Mucosa of stomach (tissue), 1 donor: ENCODE measurements around the gene TRMT10C.
"Not testable (repeated sequence)": the region's sequence is repeated elsewhere in the genome, so short reads cannot be mapped to it uniquely, and the experiment has no call there.

Source experiments
- H3K27me3 ChIP-seq: one replicate; pipeline ENCODE4 v1.7.0; 2013; ENCODE audit warnings: mild to moderate bottlenecking, low read length; ENCODE audit not compliant: control insufficient read depth, insufficient read depth
- H3K36me3 ChIP-seq: one replicate; pipeline ENCODE4 v1.7.0; 2013; ENCODE audit warnings: low read length; ENCODE audit not compliant: control insufficient read depth, insufficient read depth
- H3K4me1 ChIP-seq: one replicate; pipeline ENCODE4 v1.7.0; 2013; ENCODE audit warnings: mild to moderate bottlenecking, low read length; ENCODE audit not compliant: control insufficient read depth, insufficient read depth
- H3K4me3 ChIP-seq: one replicate; pipeline ENCODE4 v1.7.0; 2013; ENCODE audit warnings: low read length
- H3K9ac ChIP-seq: one replicate; pipeline ENCODE4 v1.7.0; 2013; ENCODE audit warnings: mild to moderate bottlenecking, low read length, moderate library complexity
- H3K9me3 ChIP-seq: one replicate; pipeline ENCODE4 v1.7.0; 2013; ENCODE audit warnings: mild to moderate bottlenecking, low read length, moderate library complexity; ENCODE audit not compliant: control insufficient read depth
- donor health status: Pancreatic carcinoma.

Gene TRMT10C

GRCh38 chr3:101556064-101556463 is 5.6 kb upstream of the TRMT10C start:
- no peaks in the 10 kb centered on the region for H3K9me3 ChIP-seq
- no peaks in the 10 kb centered on the region for H3K27me3 ChIP-seq
- H3K4me1 ChIP-seq, result no peaks in the 10 kb centered on the region
- no peak overlapping the region for H3K9ac ChIP-seq
- H3K36me3 ChIP-seq, result no peaks in the 10 kb centered on the region
- H3K4me3 ChIP-seq, result no peak overlapping the region

- Histone ChIP-seq H3K4me3 (no peak overlapping the region), H3K9ac (no peak overlapping the region), H3K36me3 (no peaks in the 10 kb centered on the region), H3K27me3 (no peaks in the 10 kb centered on the region), H3K4me1 (peaks cover 2% of the 10 kb centered on the region), H3K9me3 (no peaks in the 10 kb centered on the region)
Observed at GRCh38 chr3:101567528-101568317, 6.1 kb downstream of the TRMT10C start.

GRCh38 chr3:101571028-101571895 is 9.6 kb downstream of the TRMT10C start:
- Histone ChIP-seq H3K4me3 (no peak overlapping the region), H3K4me1 (peaks cover 13% of the 10 kb centered on the region), H3K36me3 (no peaks in the 10 kb centered on the region), H3K27me3 (no peaks in the 10 kb centered on the region), H3K9ac (no peak overlapping the region), H3K9me3 (no peaks in the 10 kb centered on the region)

- Histone ChIP-seq H3K4me3 (peak within 1 kb of the TSS; percentile 81), H3K36me3 (no peaks in the 10 kb centered on the region), H3K27me3 (no peaks in the 10 kb centered on the region), H3K9me3 (no peaks in the 10 kb centered on the region), H3K9ac (peak within 1 kb of the TSS; percentile 92), H3K4me1 (peaks cover 13% of the 10 kb centered on the region)
Observed at GRCh38 chr3:101573449-101574387, 12.1 kb downstream of the TRMT10C start, which contains the start of gene PCNP. TSS of gene PCNP (plus strand) at chr3:101574180. CDS start at chr3:101574216, 36 bp downstream.

- Histone ChIP-seq H3K9me3 (no peaks in the 10 kb centered on the region), H3K4me3 (peak overlapping the region; percentile 81), H3K4me1 (peaks cover 13% of the 10 kb centered on the region), H3K27me3 (no peaks in the 10 kb centered on the region), H3K9ac (peak overlapping the region; percentile 92), H3K36me3 (no peaks in the 10 kb centered on the region)
Observed at GRCh38 chr3:101574388-101575112, 12.9 kb downstream of the TRMT10C start.

GRCh38 chr3:101577286-101577685 is 15.6 kb downstream of the TRMT10C start:
- no peak overlapping the region for H3K4me3 ChIP-seq
- H3K27me3 ChIP-seq, result no peaks in the 10 kb centered on the region
- H3K4me1 ChIP-seq, result peaks cover 13% of the 10 kb centered on the region
- no peaks in the 10 kb centered on the region for H3K9me3 ChIP-seq
- no peaks in the 10 kb centered on the region for H3K36me3 ChIP-seq
- H3K9ac ChIP-seq, result no peak overlapping the region

- Histone ChIP-seq H3K36me3 (no peaks in the 10 kb centered on the region), H3K27me3 (no peaks in the 10 kb centered on the region), H3K9me3 (no peaks in the 10 kb centered on the region), H3K4me1 (no peaks in the 10 kb centered on the region), H3K9ac (no peak overlapping the region), H3K4me3 (no peak overlapping the region)
Observed at GRCh38 chr3:101588616-101589015, 26.9 kb downstream of the TRMT10C start.

GRCh38 chr3:101591071-101591470 is 29.4 kb downstream of the TRMT10C start:
- H3K27me3 ChIP-seq, result no peaks in the 10 kb centered on the region
- H3K36me3 ChIP-seq, result no peaks in the 10 kb centered on the region
- no peaks in the 10 kb centered on the region for H3K4me1 ChIP-seq
- no peak overlapping the region for H3K4me3 ChIP-seq
- no peak overlapping the region for H3K9ac ChIP-seq
- H3K9me3 ChIP-seq, result no peaks in the 10 kb centered on the region

- no peak overlapping the region for H3K9ac ChIP-seq
- no peaks in the 10 kb centered on the region for H3K27me3 ChIP-seq
- no peak overlapping the region for H3K4me3 ChIP-seq
- H3K4me1 ChIP-seq, result no peaks in the 10 kb centered on the region
- H3K36me3 ChIP-seq, result no peaks in the 10 kb centered on the region
- H3K9me3 ChIP-seq, result no peaks in the 10 kb centered on the region
Observed at GRCh38 chr3:101602731-101603130, 41.1 kb downstream of the TRMT10C start.

GRCh38 chr3:101603184-101603583 is 41.5 kb downstream of the TRMT10C start:
- Histone ChIP-seq H3K27me3 (no peaks in the 10 kb centered on the region), H3K4me3 (no peak overlapping the region), H3K4me1 (no peaks in the 10 kb centered on the region), H3K36me3 (no peaks in the 10 kb centered on the region), H3K9ac (no peak overlapping the region), H3K9me3 (no peaks in the 10 kb centered on the region)

- not testable (repeated sequence) for H3K9me3 ChIP-seq, H3K4me3 ChIP-seq, H3K36me3 ChIP-seq, H3K4me1 ChIP-seq, H3K27me3 ChIP-seq, H3K9ac ChIP-seq
Observed at GRCh38 chr3:101605398-101605797, 43.7 kb downstream of the TRMT10C start.
